ENCODE measurements around the gene C17orf58. TPM values are rescaled to one million over a fixed set of nuclear protein-coding genes. Genes with fewer than 3 reads are reported as not detected.

C17orf58 gene
- total and polyA plus RNA-seq, 2 of the 8 experiments (the other 6 are each of a cell fraction or from before 2014, with no cell fraction given): 22.6 to 24.1 TPM

DNA sequence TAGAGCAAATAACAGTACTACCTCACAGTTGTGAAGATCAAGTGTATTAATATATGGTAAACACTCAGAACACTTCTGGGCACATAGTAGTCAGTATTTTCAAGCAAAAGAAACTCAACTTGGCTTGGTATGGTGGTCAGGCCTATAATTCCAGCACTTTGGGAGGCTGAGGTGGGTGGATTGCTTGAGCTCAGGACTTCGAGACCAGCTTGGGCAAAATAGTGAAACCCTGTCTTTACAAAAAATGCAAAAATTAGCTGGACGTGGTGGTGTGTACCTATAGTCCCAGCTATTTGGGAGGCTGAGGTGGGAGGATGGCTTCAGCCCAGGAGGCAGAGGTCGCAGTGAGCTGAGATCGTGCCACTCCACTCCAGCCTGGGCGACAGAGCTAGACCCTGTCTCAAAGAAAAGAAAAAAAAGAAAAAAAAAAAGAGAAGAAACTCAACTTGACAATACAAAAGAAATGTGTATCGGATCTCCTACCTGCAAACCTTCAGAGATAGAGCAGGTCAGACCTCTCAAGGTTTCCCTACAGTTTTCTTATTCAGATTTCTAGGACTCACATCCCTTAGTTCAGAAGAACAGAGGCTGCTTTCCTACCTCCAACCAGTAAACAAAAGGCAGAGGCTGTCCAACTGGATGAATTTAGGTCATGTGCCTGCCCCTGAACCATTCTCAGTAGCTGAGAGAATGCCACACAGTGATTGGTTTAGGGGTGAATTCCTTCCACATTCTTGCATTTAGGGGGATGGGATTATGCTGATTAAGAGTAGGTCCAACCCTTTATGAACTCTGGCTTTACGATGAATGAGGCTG, 37.6 kb upstream of the C17orf58 start:
- H3K9me3 ChIP-seq (ENCODE audit: insufficient read depth in 2 of 2, low read depth in 1 of 2, low read length in 1 of 2): no peaks in the 10 kb centered on the region
- peak overlapping the region; percentile 87 for H3K27ac ChIP-seq (ENCODE audit: low read depth, low read length)
- no peak overlapping the region for H3K56ac ChIP-seq (replicated peaks; ENCODE audit: insufficient read length, low read depth, low read length)
- peak overlapping the region; percentile 65 for H4K5ac ChIP-seq (ENCODE audit: insufficient read length, low read depth, low read length)
- no peak overlapping the region; the same call in 1 of the 2 replicates for H3K18ac ChIP-seq (ENCODE audit: extremely low read depth, low read length)
- H3K14ac ChIP-seq (ENCODE audit: insufficient read length): no peak overlapping the region
- peak overlapping the region in 2 of 4 experiments; percentile 26 to 41; a peak in 2 of 7 replicates for H3K9ac ChIP-seq (replicated peaks in 1 of 4; ENCODE audit: extremely low read depth in 1 of 4, low read depth in 3 of 4, low read length in 3 of 4)
- H3K4me1 ChIP-seq (replicated peaks in 1 of 4; ENCODE audit: control insufficient read depth in 3 of 4, insufficient read depth in 4 of 4, low read length in 3 of 4): peaks cover 5 to 20% (median 12%) of the 10 kb centered on the region in 4 experiments; a peak in 6 of 7 replicates
- peak overlapping the region; percentile 36 for H4K91ac ChIP-seq (replicated peaks; ENCODE audit: insufficient read length, low read length)
- peaks cover 2% of the 10 kb centered on the region; the same call in 1 of the 2 replicates for H3K23me2 ChIP-seq (ENCODE audit: low read depth, low read length)
- peak; percentile 79 for FAIRE-seq
- no peak overlapping the region for H2BK120ac ChIP-seq (replicated peaks; ENCODE audit: low read depth, low read length)
- ChIA-PET POLR2A (ENCODE audit: partially characterized antibody) (interaction anchor here (0.6 to 6.5 kb wide), 12 partner anchors 8 to 81 kb away, joined by 3 to 45 read pairs (median 4); no protein-coding TSS in a partner anchor), CTCF (ENCODE audit: partially characterized antibody) (interaction anchor here (0.6 to 1.9 kb wide), 5 partner anchors 11 to 456 kb away, joined by 3 to 12 read pairs (median 3); no protein-coding TSS in a partner anchor)
- H3K4ac ChIP-seq (replicated peaks; ENCODE audit: insufficient read length, low read depth, low read length): peak overlapping the region; percentile 1
- H2AK5ac ChIP-seq (ENCODE audit: low read depth, low read length): peak overlapping the region; percentile 54; the same call in 1 of the 2 replicates
- H3K23ac ChIP-seq (ENCODE audit: insufficient read length): no peak overlapping the region
- H3K79me1 ChIP-seq (ENCODE audit: low read depth, low read length): 0 out of 2 replicates have a peak, but pooled peaks cover 3% of the 10 kb centered on the region
- H4K20me1 ChIP-seq (replicated peaks in 1 of 2; ENCODE audit: control insufficient read depth in 1 of 2, insufficient read depth in 2 of 2, low read length in 2 of 2): peaks cover 5 to 15% of the 10 kb centered on the region in 2 experiments
- H2BK12ac ChIP-seq (ENCODE audit: low read depth, low read length): peak overlapping the region; percentile 0; the same call in 1 of the 2 replicates
- H3K27me3 ChIP-seq (replicated peaks in 1 of 4; ENCODE audit: control insufficient read depth in 3 of 4, extremely low read depth in 1 of 4, insufficient read depth in 3 of 4, low read length in 3 of 4): no peaks in the 10 kb centered on the region
- DNase-seq (ENCODE audit: low read depth in 1 of 2, low spot score in 2 of 2): peak in 1 of 2 experiments; percentile 84
- H3K79me2 ChIP-seq (ENCODE audit: control insufficient read depth in 1 of 2, insufficient read depth in 2 of 2, low read length in 2 of 2): peaks cover 9 to 34% of the 10 kb centered on the region in 2 experiments
- H2BK5ac ChIP-seq (ENCODE audit: low read depth, low read length): peak overlapping the region; percentile 62; the same call in 1 of the 2 replicates
- WGBS, 2 experiments (ENCODE audit: extremely low coverage in 1 of 2, insufficient coverage in 1 of 2, insufficient read length in 1 of 2, insufficient replicate concordance in 2 of 2, low coverage in 1 of 2, low lambda C conversion rate in 2 of 2, missing lambda C conversion rate in 1 of 2): 31% methylated on average over 6 of the region's 7 CpGs; no CpG with 5 or more reads in 1 of the 2 experiments
- H3K4me2 ChIP-seq (ENCODE audit: insufficient read depth in 1 of 2, low read depth in 2 of 2, low read length in 2 of 2): peak overlapping the region; percentile 53 to 78
- no peak overlapping the region for H2AFZ ChIP-seq (ENCODE audit: low read length)
- H3K36me3 ChIP-seq (ENCODE audit: control insufficient read depth in 2 of 4, insufficient read depth in 4 of 4, low read length in 3 of 4): peaks cover 12 to 26% (median 19%) of the 10 kb centered on the region in 4 experiments; a peak in 7 of 8 replicates
- H2BK15ac ChIP-seq (ENCODE audit: low read length): no peak overlapping the region
- no peak overlapping the region for H4K8ac ChIP-seq (ENCODE audit: extremely low read depth, insufficient read depth, low read length)
- H2BK20ac ChIP-seq (ENCODE audit: low read length): no peak overlapping the region
- H3K4me3 ChIP-seq (ENCODE audit: extremely low read depth in 1 of 4, insufficient read depth in 2 of 4, low read depth in 3 of 4, low read length in 4 of 4): peak overlapping the region in 2 of 4 experiments; percentile 4 to 53; a peak in 1 of 8 replicates
- TF ChIP-seq SIX5 (IDR thresholded peaks at IDR 0.05; ENCODE audit: low read depth, low read length) (no peak), TBP (IDR thresholded peaks at IDR 0.05; ENCODE audit: low read depth, low read length) (peak; percentile 52), ASH2L (IDR thresholded peaks at IDR 0.05; ENCODE audit: low read length) (peak; percentile 77), SP1 (IDR thresholded peaks at IDR 0.05; ENCODE audit: low read depth, low read length) (peak; percentile 95), KDM1A (IDR thresholded peaks at IDR 0.05; ENCODE audit: borderline replicate concordance, low read length) (peak; percentile 37; the same call in 1 of the 2 replicates), POLR2A (IDR thresholded peaks at IDR 0.05; ENCODE audit: control extremely low read depth in 1 of 2, low read depth in 2 of 2, low read length in 2 of 2) (peak in 1 of 2 experiments; percentile 78; a peak in 2 of 3 replicates), JUND (IDR thresholded peaks at IDR 0.05; ENCODE audit: low read length) (0 out of 2 replicates have a peak, but pooled peaks have one; percentile 2), CHD2 (IDR thresholded peaks at IDR 0.05; ENCODE audit: low read length) (no peak; the same call in 1 of the 2 replicates), TEAD4 (IDR thresholded peaks at IDR 0.05; ENCODE audit: low read depth, low read length) (peak; percentile 99), TAF1 (IDR thresholded peaks at IDR 0.05; ENCODE audit: low read depth, low read length) (0 out of 2 replicates have a peak, but pooled peaks have one; percentile 46)
- TF ChIP-seq, protein P1, sequence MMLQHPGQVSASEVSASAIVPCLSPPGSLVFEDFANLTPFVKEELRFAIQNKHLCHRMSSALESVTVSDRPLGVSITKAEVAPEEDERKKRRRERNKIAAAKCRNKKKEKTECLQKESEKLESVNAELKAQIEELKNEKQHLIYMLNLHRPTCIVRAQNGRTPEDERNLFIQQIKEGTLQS (IDR thresholded peaks at IDR 0.05; ENCODE audit: insufficient read depth, low read depth, low read length): 0 out of 2 replicates have a peak, but pooled peaks have one; percentile 39

All from H1 (cell line).